ENCODE measurements around the gene ELAPOR1.

Gene ELAPOR1

GRCh38 chr1:109148987-109149561 lies 35.2 kb downstream of the ELAPOR1 start:
- no peak for DNase-seq (ENCODE audit: insufficient read length, low spot score)
- no peak for TF ChIP-seq POLR2AphosphoS5 (IDR thresholded peaks at IDR 0.05; ENCODE audit: low read depth, low read length)
- TF ChIP-seq TAF1 (IDR thresholded peaks at IDR 0.05; ENCODE audit: low read depth, low read length) = no peak
- TF ChIP-seq POLR2A (IDR thresholded peaks at IDR 0.05; ENCODE audit: low read depth, low read length) = no peak
- no peak for TF ChIP-seq POU2F2 (IDR thresholded peaks at IDR 0.05; ENCODE audit: low read depth, low read length)
- no peak for FAIRE-seq

GRCh38 chr1:109149874-109150601 lies 36.1 kb downstream of the ELAPOR1 start:
- FAIRE-seq (no peak), DNase-seq (ENCODE audit: insufficient read length, low spot score) (no peak)
- no peak for TF ChIP-seq TAF1 (IDR thresholded peaks at IDR 0.05; ENCODE audit: low read depth, low read length)
- TF ChIP-seq POLR2A (IDR thresholded peaks at IDR 0.05; ENCODE audit: low read depth, low read length) = no peak
- no peak for TF ChIP-seq POU2F2 (IDR thresholded peaks at IDR 0.05; ENCODE audit: low read depth, low read length)
- TF ChIP-seq SPI1 (IDR thresholded peaks at IDR 0.05; ENCODE audit: low read depth, low read length) = no peak
- no peak for TF ChIP-seq PAX5 (IDR thresholded peaks at IDR 0.05; ENCODE audit: insufficient read depth, low read length, severe bottlenecking)
- TF ChIP-seq POLR2AphosphoS5 (IDR thresholded peaks at IDR 0.05; ENCODE audit: low read depth, low read length) = no peak

- TF ChIP-seq PAX5 (IDR thresholded peaks at IDR 0.05; ENCODE audit: insufficient read depth, low read length, severe bottlenecking) (no peak), POLR2AphosphoS5 (IDR thresholded peaks at IDR 0.05; ENCODE audit: low read depth, low read length) (no peak), SPI1 (IDR thresholded peaks at IDR 0.05; ENCODE audit: low read depth, low read length) (no peak), POLR2A (IDR thresholded peaks at IDR 0.05; ENCODE audit: low read depth, low read length) (no peak), TAF1 (IDR thresholded peaks at IDR 0.05; ENCODE audit: low read depth, low read length) (no peak), POU2F2 (IDR thresholded peaks at IDR 0.05; ENCODE audit: low read depth, low read length) (no peak)
- FAIRE-seq (no peak), DNase-seq (ENCODE audit: insufficient read length, low spot score) (no peak)
Measured at GRCh38 chr1:109151146-109151990, 37.5 kb downstream of the ELAPOR1 start.

- DNase-seq (ENCODE audit: insufficient read length, low spot score) (no peak), FAIRE-seq (no peak)
- TF ChIP-seq POU2F2 (IDR thresholded peaks at IDR 0.05; ENCODE audit: low read depth, low read length) (no peak), SPI1 (IDR thresholded peaks at IDR 0.05; ENCODE audit: low read depth, low read length) (no peak), TAF1 (IDR thresholded peaks at IDR 0.05; ENCODE audit: low read depth, low read length) (no peak), PAX5 (IDR thresholded peaks at IDR 0.05; ENCODE audit: insufficient read depth, low read length, severe bottlenecking) (no peak), POLR2A (IDR thresholded peaks at IDR 0.05; ENCODE audit: low read depth, low read length) (no peak), POLR2AphosphoS5 (IDR thresholded peaks at IDR 0.05; ENCODE audit: low read depth, low read length) (no peak)
Measured at GRCh38 chr1:109152196-109152595, 38.3 kb downstream of the ELAPOR1 start.

- TF ChIP-seq POLR2A (IDR thresholded peaks at IDR 0.05; ENCODE audit: low read depth, low read length) (no peak), TAF1 (IDR thresholded peaks at IDR 0.05; ENCODE audit: low read depth, low read length) (no peak), POU2F2 (IDR thresholded peaks at IDR 0.05; ENCODE audit: low read depth, low read length) (no peak), POLR2AphosphoS5 (IDR thresholded peaks at IDR 0.05; ENCODE audit: low read depth, low read length) (no peak), SPI1 (IDR thresholded peaks at IDR 0.05; ENCODE audit: low read depth, low read length) (no peak), PAX5 (IDR thresholded peaks at IDR 0.05; ENCODE audit: insufficient read depth, low read length, severe bottlenecking) (no peak)
- DNase-seq (ENCODE audit: insufficient read length, low spot score) = no peak
- no peak for FAIRE-seq
Measured at GRCh38 chr1:109156916-109157385, 43.0 kb downstream of the ELAPOR1 start.

GRCh38 chr1:109158433-109158832 lies 44.5 kb downstream of the ELAPOR1 start:
- FAIRE-seq (no peak), DNase-seq (ENCODE audit: insufficient read length, low spot score) (no peak)
- no peak for TF ChIP-seq TAF1 (IDR thresholded peaks at IDR 0.05; ENCODE audit: low read depth, low read length)
- no peak for TF ChIP-seq POLR2A (IDR thresholded peaks at IDR 0.05; ENCODE audit: low read depth, low read length)
- TF ChIP-seq PAX5 (IDR thresholded peaks at IDR 0.05; ENCODE audit: insufficient read depth, low read length, severe bottlenecking) = no peak
- TF ChIP-seq SPI1 (IDR thresholded peaks at IDR 0.05; ENCODE audit: low read depth, low read length) = no peak
- TF ChIP-seq POU2F2 (IDR thresholded peaks at IDR 0.05; ENCODE audit: low read depth, low read length) = no peak
- TF ChIP-seq POLR2AphosphoS5 (IDR thresholded peaks at IDR 0.05; ENCODE audit: low read depth, low read length) = no peak

- no peak for TF ChIP-seq POLR2AphosphoS5 (IDR thresholded peaks at IDR 0.05; ENCODE audit: low read depth, low read length)
- no peak for DNase-seq (ENCODE audit: insufficient read length, low spot score)
- no peak for FAIRE-seq
Measured at GRCh38 chr1:109159326-109159725, 45.4 kb downstream of the ELAPOR1 start.

GRCh38 chr1:109160071-109160840 lies 46.3 kb downstream of the ELAPOR1 start:
- FAIRE-seq (no peak), DNase-seq (ENCODE audit: insufficient read length, low spot score) (no peak)
- TF ChIP-seq TAF1 (IDR thresholded peaks at IDR 0.05; ENCODE audit: low read depth, low read length) (no peak), POLR2A (IDR thresholded peaks at IDR 0.05; ENCODE audit: low read depth, low read length) (no peak), POU2F2 (IDR thresholded peaks at IDR 0.05; ENCODE audit: low read depth, low read length) (no peak)
